ENCODE measurements around the gene TSR2.

DNA sequence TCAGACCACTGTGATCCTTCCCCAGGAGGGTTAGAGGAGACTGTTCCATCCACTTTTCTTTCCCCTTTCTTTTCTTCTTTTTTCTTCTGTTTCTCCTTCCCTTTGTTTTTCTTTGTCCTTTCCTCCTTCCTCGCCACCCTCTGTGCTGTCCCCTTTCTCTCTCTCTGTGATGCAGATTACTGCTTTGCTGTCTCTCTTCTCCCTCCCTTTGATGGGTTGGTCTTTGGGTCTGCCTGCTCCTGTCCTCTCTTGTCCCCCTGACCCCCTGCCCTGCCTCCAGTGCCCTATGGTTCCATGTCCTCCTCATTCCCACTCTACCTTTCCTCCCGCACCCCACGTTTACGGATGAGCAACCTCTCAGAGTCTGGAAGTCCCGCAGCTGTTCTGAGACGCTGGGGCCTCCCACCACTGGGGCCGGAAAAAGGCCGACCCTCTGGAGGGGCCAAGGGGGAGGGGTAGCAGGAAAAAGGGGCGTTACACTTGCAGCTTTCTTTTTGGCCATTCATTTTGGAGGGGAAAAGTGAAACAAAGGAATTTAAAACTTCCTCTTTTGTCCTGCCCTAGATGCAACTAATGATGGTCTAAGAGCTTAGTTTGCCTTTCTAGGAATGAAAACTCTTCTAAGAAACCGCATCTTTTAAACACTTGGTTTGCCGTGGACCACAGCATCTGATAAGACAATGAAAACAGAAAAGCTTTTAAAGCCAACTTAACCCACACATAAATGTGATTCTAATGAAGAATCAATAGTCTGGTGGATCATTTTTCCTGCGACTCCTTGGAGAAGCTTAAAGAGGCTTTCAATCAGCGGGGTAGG lies 24.5 kb upstream of the TSR2 start:
- TF ChIP-seq, protein P1, sequence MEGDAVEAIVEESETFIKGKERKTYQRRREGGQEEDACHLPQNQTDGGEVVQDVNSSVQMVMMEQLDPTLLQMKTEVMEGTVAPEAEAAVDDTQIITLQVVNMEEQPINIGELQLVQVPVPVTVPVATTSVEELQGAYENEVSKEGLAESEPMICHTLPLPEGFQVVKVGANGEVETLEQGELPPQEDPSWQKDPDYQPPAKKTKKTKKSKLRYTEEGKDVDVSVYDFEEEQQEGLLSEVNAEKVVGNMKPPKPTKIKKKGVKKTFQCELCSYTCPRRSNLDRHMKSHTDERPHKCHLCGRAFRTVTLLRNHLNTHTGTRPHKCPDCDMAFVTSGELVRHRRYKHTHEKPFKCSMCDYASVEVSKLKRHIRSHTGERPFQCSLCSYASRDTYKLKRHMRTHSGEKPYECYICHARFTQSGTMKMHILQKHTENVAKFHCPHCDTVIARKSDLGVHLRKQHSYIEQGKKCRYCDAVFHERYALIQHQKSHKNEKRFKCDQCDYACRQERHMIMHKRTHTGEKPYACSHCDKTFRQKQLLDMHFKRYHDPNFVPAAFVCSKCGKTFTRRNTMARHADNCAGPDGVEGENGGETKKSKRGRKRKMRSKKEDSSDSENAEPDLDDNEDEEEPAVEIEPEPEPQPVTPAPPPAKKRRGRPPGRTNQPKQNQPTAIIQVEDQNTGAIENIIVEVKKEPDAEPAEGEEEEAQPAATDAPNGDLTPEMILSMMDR (IDR thresholded peaks at IDR 0.05; ENCODE audit: insufficient read depth, low read length, poor library complexity, severe bottlenecking), result no peak
- no peak for TF ChIP-seq EZH2phosphoT487 (conservative IDR thresholded peaks at IDR 0.05; ENCODE audit: low read length)

Measured in SU-DHL-6 (cell line).